Dendritic cell treated with granulocyte-macrophage colony-stimulating factor and Interleukin-4, amounts not matched to agents 40 ng/mL and 50 ng/mL, for 4 days (primary cell): Measurements from ENCODE around the gene MOB3C.
A peak's percentile ranks its signal among the peaks of the same experiment; 100 is the strongest.

Experiments used
- H3K27ac Mint-ChIP-seq: one replicate; pipeline ENCODE4 v1.8.0; 2022; ENCODE audit warnings: mild to moderate bottlenecking, mixed read lengths
- H3K27me3 Mint-ChIP-seq: one replicate; pipeline ENCODE4 v1.8.0; 2022; ENCODE audit warnings: mild to moderate bottlenecking, mixed read lengths
- H3K36me3 Mint-ChIP-seq: one replicate; pipeline ENCODE4 v1.8.0; 2022; ENCODE audit warnings: low read depth, mixed read lengths
- H3K4me1 Mint-ChIP-seq: one replicate; pipeline ENCODE4 v1.8.0; 2022; ENCODE audit warnings: low read depth, mixed read lengths
- H3K4me3 Mint-ChIP-seq: one replicate; pipeline ENCODE4 v1.8.0; 2022; ENCODE audit warnings: mild to moderate bottlenecking, moderate library complexity, mixed read lengths
- H3K9me3 Mint-ChIP-seq: one replicate; pipeline ENCODE4 v1.8.0; 2022; ENCODE audit warnings: mixed read lengths
- intact Hi-C: fragments of 100-400 bp; cut with micrococcal nuclease; formaldehyde crosslinking; loops from one replicate; pipeline ENCODE4 v1.15.0; 2022

Gene MOB3C

DNA sequence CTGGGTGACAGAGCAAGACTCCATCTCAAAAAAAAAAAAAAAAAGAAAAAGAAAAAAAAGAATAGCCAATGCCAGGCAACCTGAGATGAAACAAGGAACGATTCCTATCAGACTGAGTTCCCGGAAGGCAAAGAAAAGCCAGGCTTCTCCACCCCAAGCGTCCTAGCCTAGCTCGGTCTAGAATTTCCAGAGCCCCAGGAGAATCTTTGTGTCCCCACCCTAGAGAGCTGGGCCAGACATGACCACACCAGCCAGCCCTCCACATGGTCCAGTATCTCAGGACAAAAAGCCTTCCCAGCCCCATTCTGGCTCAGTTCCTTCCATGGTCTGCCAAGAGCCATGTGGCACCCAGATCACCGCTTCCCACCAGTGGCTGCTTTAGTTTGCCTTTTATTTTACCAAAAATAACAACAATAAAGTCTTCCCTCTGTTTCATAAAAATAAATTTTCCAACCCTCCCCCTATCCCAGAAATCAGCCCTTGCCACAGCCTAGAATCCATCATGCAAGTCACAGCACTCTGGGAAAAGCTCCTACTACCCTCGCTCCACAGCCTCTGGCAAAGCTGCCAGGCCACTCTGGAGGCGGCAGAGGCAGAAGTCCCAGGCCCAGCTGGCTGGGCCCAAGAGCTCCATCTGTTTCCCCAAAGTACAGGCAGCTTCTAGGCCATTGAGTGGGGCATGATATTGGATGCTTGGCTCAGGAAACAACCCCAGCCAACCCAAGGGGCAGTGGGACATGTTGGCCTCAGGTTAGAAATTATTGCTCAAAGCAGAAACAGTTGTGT lies 9.1 kb downstream of the MOB3C start:
- Mint-ChIP-seq H3K9me3 (no peaks in the 10 kb centered on the region), H3K4me1 (peaks cover 80% of the 10 kb centered on the region), H3K36me3 (peaks cover 83% of the 10 kb centered on the region), H3K27ac (no peak overlapping the region), H3K27me3 (no peaks in the 10 kb centered on the region), H3K4me3 (no peak overlapping the region)
- intact Hi-C loops = no loop called here

DNA sequence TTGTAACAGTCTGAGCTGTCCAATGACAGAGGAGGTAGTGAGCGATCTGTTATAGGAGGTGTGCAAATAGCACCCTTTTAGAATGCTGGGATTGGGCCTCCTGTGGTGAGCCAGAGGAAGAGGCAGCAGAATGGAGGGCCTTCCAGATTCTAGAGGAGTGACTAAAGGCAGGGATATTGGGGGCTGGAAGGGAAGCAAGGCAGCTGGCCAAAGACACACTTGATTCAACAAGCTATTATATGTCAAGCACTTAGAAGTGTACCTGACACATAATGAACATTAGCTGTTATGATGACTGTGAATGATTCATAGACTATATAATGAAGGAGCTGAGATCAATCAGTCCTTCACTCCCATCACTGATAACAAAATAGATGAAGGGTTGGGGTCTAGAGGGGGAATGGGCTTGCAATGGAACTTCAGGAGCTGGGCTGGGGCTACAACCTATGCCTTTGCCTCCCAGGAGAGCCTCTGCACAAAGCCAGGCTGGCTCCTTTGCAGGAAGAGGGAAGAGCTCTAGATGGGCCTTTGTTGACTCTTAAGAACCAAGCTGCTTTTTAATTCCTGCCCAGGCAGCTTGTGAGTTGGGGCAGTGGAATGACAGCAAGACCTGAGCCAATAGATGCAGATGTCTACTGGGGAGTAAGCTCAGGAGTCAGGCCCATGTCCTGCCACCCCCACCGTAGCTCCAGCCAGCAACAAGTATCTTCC lies 10.2 kb downstream of the MOB3C start:
- H3K36me3 Mint-ChIP-seq = peaks cover 83% of the 10 kb centered on the region
- peak overlapping the region; percentile 96 for H3K27ac Mint-ChIP-seq
- intact Hi-C loops = no loop called here
- peaks cover 80% of the 10 kb centered on the region for H3K4me1 Mint-ChIP-seq
- no peaks in the 10 kb centered on the region for H3K27me3 Mint-ChIP-seq
- no peaks in the 10 kb centered on the region for H3K9me3 Mint-ChIP-seq
- H3K4me3 Mint-ChIP-seq = no peak overlapping the region

DNA sequence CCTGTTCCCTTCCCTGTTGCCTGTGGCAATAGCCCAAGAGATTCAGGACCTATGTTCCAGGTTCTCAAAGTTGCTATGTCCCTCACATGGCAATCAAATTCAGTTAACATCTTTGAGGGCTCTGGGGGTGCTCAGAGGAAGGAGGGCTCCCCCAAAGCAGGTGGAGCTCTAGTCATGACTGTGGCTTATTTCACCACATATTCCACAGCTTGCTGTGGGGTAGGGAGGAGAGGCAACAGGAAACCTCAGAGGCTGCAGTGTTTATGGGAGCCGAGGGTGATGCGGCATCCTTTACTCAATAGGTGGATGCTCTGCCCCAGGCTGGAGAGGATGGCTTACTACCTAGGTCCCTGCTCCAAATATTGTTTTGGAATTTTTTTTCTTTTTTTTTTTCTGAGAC lies 11.4 kb downstream of the MOB3C start:
- intact Hi-C loops = no loop called here
- Mint-ChIP-seq H3K4me3 (no peak overlapping the region), H3K36me3 (peaks cover 83% of the 10 kb centered on the region), H3K27ac (peak overlapping the region; percentile 96), H3K9me3 (no peaks in the 10 kb centered on the region), H3K4me1 (peaks cover 80% of the 10 kb centered on the region), H3K27me3 (no peaks in the 10 kb centered on the region)

DNA sequence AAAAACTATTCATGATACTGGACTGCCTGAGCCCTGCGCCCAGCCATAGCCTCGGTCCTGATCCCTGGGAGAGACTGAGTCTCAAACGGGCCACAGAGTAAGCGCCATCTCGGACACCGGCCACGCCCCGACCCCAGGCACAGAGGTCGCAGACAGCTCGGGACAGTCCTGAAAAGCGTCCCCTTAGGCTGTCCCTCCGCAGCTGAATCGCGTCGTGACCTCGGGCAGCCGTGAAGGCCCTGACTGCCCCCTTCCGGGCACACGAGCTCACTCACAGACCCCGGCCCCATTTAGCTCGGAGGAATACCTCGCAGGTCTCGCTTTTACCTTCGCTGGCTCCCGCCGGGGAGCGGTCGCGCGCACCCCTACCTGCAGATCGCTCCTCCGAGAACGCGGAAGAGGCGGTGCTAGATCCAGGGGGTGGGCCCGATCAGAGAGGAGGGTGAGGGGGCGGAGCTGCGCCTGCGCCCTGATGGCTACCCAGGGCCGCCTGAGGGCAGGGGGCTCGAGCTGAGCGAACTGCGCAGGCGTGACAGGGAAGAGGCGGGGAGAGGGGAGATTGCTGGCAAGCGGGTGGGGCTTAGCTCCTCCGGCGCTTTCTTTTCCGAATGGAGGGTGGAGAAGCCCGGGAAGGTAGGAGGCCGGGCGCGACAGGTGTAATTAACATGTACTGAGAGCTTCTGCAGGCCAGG lies 12.6 kb downstream of the MOB3C start, which contains the start of gene MKNK1:
TSS of gene MKNK1 (minus strand) at position 411 of the 692 bp plus-strand sequence. CDS start 20,941 bp downstream, outside the sequence.
- Mint-ChIP-seq H3K27me3 (no peaks in the 10 kb centered on the region), H3K9me3 (no peaks in the 10 kb centered on the region), H3K4me1 (peaks cover 80% of the 10 kb centered on the region), H3K4me3 (peak within 1 kb of the TSS; percentile 93), H3K36me3 (peaks cover 83% of the 10 kb centered on the region), H3K27ac (peak within 1 kb of the TSS; percentile 96)
- intact Hi-C loops = no loop called here

DNA sequence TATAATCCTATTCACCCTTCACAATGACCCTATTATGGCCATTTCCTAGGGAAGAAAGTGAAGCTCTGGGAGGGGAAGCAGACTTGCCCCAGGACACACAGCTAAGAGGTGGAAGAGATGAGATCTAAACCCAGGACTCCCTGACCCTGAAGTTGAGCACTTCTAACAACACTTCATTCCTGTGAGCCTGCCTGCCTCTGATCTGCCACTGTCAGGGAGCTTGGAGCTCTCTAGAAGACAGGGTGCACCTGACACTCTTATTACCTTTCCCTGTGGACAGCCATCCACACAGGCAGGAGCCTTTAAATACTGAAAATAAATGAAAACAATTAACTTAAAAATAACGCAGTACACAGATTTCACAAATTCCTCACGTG lies 13.1 kb downstream of the MOB3C start:
- Mint-ChIP-seq H3K4me3 (peak overlapping the region; percentile 93), H3K27me3 (no peaks in the 10 kb centered on the region), H3K27ac (peak overlapping the region; percentile 96), H3K36me3 (peaks cover 79% of the 10 kb centered on the region), H3K4me1 (peaks cover 78% of the 10 kb centered on the region), H3K9me3 (no peaks in the 10 kb centered on the region)
- intact Hi-C loops = no loop called here

DNA sequence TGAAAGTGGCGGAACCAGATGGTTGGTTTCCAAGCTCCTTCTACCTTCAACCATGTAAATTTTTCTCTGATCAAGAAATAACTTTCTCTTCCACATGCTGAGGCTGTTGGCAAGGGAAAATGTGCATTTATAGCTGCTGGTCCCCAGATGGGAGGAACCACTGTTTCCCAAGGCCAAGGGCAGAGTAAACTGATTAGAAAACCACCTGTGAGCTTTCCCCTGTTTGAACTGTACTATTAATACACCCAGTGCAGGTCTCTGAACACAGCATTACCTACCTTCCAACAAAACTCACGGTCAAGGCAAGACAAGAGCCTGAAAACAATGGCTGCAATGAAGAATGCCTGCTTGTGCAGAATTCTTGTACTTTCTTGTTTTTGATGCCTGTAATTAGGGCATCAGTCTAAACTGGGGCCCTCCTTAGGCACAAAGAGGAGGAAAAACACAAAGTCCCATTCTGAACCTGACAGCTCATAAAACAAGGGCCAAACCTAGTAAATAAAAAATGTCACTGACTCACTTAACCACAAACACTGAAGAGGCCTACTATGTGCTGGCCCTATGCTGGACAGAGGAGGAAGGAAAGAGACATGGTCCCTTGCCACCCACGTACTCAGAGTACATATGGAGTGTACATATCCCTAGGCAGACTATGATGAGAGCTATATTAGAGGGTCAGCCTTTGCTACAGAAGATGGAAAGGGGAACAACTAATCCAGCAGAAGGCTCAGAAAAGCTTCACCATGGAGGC lies 15.2 kb downstream of the MOB3C start:
- intact Hi-C loops = no loop called here
- peak overlapping the region; percentile 93 for H3K4me3 Mint-ChIP-seq
- H3K9me3 Mint-ChIP-seq = no peaks in the 10 kb centered on the region
- peaks cover 82% of the 10 kb centered on the region for H3K4me1 Mint-ChIP-seq
- H3K27ac Mint-ChIP-seq = peak overlapping the region; percentile 66
- no peaks in the 10 kb centered on the region for H3K27me3 Mint-ChIP-seq
- peaks cover 78% of the 10 kb centered on the region for H3K36me3 Mint-ChIP-seq

DNA sequence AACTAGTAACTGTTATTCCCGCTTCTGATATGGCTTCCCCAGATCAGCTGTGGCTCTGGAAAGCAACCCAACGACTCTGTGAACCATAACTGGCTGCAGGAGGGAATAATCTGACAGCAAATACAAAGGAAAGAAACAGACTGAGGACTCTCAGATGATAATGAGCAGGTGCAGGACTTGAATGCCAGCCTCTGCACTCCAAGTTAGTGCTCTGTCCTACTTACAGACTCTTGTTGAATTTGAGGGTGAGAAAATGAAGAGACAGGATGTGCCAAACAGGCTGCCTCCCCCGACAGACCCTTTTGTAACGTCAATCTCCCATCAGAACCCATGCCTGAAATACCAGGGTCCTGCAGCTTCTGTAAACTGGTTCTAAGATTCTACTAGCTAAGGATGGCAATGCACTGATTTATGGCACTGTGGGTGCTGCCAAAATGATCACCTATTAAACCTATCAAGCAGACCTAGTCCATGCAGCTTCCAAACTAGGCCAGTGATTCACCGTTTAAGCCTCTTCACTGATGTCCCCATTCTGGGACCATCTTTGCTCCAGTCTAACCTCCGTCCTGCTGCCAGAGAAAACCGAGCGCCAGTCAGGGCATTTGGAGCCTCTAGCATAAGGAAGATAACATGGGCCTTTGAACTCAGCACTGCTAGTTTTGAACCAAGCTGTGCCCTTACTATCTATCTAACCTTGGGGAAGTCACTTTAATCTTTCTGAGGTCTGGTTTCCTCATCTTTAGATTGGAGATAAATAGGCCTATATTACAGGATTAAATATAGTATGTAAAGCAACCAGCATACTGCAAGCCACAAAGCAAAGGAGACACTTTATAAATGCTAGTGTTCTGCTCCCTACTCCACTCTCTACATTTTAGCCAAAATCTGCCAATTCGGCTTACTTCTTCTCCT lies 17.3 kb downstream of the MOB3C start:
- Mint-ChIP-seq H3K9me3 (no peaks in the 10 kb centered on the region), H3K4me1 (peaks cover 88% of the 10 kb centered on the region), H3K27ac (peak overlapping the region; percentile 66), H3K36me3 (peaks cover 78% of the 10 kb centered on the region), H3K27me3 (no peaks in the 10 kb centered on the region), H3K4me3 (peak overlapping the region; percentile 93)
- intact Hi-C loops = no loop called here

DNA sequence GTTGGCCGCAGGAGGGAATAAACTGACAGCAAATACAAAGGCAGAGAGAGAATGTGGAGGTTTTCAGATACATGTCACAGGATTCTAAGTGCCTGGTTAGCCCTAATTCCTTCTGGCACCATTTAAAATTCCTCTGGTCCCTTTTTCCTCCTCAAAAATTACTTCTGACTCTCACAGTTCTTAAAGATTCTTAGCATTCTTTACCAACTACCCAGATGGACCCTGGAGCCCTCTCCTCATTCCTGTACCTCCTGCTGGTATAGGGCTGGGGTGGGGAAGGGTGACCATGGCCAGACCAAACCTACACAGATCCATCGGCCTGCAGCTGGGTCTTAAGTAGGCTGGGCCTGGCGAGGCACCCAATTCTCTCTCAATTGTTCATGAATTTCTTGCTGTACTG lies 19.8 kb downstream of the MOB3C start:
- Mint-ChIP-seq H3K4me3 (no peak overlapping the region), H3K27me3 (no peaks in the 10 kb centered on the region), H3K4me1 (peaks cover 96% of the 10 kb centered on the region), H3K36me3 (peaks cover 82% of the 10 kb centered on the region), H3K27ac (peak overlapping the region; percentile 89), H3K9me3 (no peaks in the 10 kb centered on the region)
- intact Hi-C loops = no loop called here

DNA sequence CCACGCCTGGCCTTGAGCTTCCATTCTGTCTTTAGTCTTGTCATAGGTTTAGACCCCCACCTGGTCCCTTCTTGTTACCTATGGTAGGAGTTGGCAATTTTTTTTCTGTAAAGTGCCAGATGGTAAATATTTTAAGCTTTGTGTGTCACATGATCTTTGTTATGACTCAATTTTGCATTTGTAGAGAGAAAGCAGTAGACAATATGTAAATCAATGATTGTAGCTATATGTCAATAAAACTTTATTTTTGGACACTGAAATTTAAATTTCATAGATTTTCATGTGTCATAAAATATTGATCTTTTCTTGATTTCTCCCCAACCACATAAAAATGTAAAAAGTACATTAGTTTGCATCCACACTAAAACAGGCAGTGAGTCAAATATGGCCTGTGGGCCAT lies 20.6 kb downstream of the MOB3C start:
- intact Hi-C loops = no loop called here
- no peaks in the 10 kb centered on the region for H3K27me3 Mint-ChIP-seq
- no peaks in the 10 kb centered on the region for H3K9me3 Mint-ChIP-seq
- H3K4me3 Mint-ChIP-seq = no peak overlapping the region
- H3K4me1 Mint-ChIP-seq = peaks cover 96% of the 10 kb centered on the region
- H3K27ac Mint-ChIP-seq = peak overlapping the region; percentile 89
- peaks cover 82% of the 10 kb centered on the region for H3K36me3 Mint-ChIP-seq

DNA sequence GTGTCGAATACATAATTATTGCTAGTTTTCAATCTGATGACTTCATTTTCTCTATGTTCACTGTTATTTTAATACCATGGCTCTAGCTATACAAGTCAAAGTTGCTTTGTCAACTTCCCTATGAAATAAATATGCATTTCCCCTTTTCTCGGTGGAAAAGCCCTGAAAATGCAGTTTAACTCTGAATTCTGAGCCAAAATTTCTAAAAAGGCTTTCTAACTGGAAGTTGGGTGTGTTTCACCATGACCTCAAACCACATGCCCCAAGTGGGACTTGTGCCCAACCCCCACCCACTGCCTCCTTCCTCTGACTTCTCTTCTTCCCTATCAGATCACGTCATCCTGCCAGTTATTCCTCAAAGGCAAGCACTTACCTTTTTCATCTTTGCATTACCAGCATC lies 21.5 kb downstream of the MOB3C start:
- H3K36me3 Mint-ChIP-seq = peaks cover 82% of the 10 kb centered on the region
- no peaks in the 10 kb centered on the region for H3K9me3 Mint-ChIP-seq
- intact Hi-C loops = no loop called here
- peaks cover 96% of the 10 kb centered on the region for H3K4me1 Mint-ChIP-seq
- peak overlapping the region; percentile 51 for H3K4me3 Mint-ChIP-seq
- H3K27ac Mint-ChIP-seq = peak overlapping the region; percentile 89
- no peaks in the 10 kb centered on the region for H3K27me3 Mint-ChIP-seq

DNA sequence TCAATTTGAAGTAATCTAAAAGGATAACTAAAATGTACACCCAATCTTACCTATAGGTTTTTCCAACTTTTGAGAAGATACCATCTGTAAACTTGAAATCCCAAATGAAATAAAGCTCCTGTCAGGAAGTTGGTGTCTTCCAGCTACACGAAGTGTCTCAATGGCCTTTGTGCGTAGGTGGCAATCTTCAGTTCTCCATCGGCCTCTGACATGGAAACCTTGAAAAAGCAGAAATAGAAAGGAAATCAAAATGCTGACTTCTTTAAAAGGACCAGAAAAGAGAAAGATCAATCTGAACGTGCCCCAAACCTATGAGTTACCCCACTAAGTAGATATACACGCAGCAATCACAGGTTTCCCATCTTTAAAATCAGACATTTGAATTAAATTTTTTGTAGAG lies 22.5 kb downstream of the MOB3C start:
- peaks cover 82% of the 10 kb centered on the region for H3K36me3 Mint-ChIP-seq
- H3K9me3 Mint-ChIP-seq = no peaks in the 10 kb centered on the region
- H3K4me1 Mint-ChIP-seq = peaks cover 96% of the 10 kb centered on the region
- no peaks in the 10 kb centered on the region for H3K27me3 Mint-ChIP-seq
- peak overlapping the region; percentile 51 for H3K4me3 Mint-ChIP-seq
- intact Hi-C loops = no loop called here
- peak overlapping the region; percentile 89 for H3K27ac Mint-ChIP-seq

DNA sequence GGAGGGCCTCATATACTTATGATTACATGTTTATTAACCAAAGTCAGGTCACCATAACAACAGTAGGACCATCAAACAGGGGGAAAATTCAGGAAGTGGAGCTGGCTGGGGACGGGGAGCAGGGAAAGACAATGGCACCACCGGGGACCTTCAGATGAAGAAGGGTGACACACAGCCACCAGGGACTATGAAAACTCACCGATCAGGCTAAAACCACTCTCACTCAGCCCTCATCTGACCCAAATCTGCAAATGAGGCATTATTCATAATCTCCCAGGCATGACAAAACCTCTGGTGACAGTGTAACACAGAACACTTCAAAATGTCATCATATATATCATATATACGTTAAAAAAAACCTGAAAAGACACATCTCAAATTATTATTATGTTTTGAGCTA lies 23.8 kb downstream of the MOB3C start:
- Mint-ChIP-seq H3K27me3 (no peaks in the 10 kb centered on the region), H3K4me3 (peak overlapping the region; percentile 1), H3K9me3 (no peaks in the 10 kb centered on the region), H3K27ac (peak overlapping the region; percentile 89), H3K4me1 (peaks cover 90% of the 10 kb centered on the region), H3K36me3 (peaks cover 80% of the 10 kb centered on the region)
- intact Hi-C loops = no loop called here

DNA sequence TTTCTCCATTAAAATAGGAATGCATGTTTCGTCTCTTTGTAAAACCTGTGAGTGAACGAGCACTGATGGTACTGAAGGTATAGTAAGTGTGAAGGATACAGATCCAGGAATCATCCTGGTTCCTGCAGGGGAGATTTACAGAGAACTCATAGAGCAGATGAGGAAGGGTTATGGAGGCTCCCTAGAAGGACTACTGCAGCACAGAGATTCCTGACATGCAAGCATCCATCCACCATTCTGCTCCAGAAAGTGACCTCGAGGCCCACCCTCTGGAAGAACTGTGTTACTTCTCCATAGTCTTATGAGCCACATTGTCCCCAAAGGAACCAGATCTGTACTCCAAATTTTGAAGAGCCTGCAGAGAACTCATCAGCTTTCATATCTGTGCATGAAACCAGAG lies 27.1 kb downstream of the MOB3C start:
- H3K27ac Mint-ChIP-seq = peak overlapping the region; percentile 73
- no peaks in the 10 kb centered on the region for H3K27me3 Mint-ChIP-seq
- H3K36me3 Mint-ChIP-seq = peaks cover 90% of the 10 kb centered on the region
- no peak overlapping the region for H3K4me3 Mint-ChIP-seq
- intact Hi-C loops = no loop called here
- no peaks in the 10 kb centered on the region for H3K9me3 Mint-ChIP-seq
- H3K4me1 Mint-ChIP-seq = peaks cover 85% of the 10 kb centered on the region
